GM12872 (cell line): ENCODE measurements around the gene GNAL.

Experiments
- TF ChIP-seq, protein P1 (sequence below): IDR thresholded peaks from 3 replicates; pipeline ENCODE4 v1.5.1; 2011; ENCODE audit warnings: low read depth, mild to moderate bottlenecking, low read length, moderate library complexity; ENCODE audit not compliant: insufficient read depth

Gene GNAL

GRCh38 chr18:11676867-11677266 lies 12.2 kb upstream of the GNAL start:
- TF ChIP-seq, protein P1, sequence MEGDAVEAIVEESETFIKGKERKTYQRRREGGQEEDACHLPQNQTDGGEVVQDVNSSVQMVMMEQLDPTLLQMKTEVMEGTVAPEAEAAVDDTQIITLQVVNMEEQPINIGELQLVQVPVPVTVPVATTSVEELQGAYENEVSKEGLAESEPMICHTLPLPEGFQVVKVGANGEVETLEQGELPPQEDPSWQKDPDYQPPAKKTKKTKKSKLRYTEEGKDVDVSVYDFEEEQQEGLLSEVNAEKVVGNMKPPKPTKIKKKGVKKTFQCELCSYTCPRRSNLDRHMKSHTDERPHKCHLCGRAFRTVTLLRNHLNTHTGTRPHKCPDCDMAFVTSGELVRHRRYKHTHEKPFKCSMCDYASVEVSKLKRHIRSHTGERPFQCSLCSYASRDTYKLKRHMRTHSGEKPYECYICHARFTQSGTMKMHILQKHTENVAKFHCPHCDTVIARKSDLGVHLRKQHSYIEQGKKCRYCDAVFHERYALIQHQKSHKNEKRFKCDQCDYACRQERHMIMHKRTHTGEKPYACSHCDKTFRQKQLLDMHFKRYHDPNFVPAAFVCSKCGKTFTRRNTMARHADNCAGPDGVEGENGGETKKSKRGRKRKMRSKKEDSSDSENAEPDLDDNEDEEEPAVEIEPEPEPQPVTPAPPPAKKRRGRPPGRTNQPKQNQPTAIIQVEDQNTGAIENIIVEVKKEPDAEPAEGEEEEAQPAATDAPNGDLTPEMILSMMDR, result no peak

- TF ChIP-seq, protein P1, result no peak
These were observed 10.9 kb upstream of the GNAL start for GRCh38 chr18:11678211-11678610.

- TF ChIP-seq, protein P1, result no peak
These were observed 853 bp downstream of the GNAL start for GRCh38 chr18:11689669-11690565.

- TF ChIP-seq, protein P1, result no peak
These were observed 6.7 kb downstream of the GNAL start for GRCh38 chr18:11695736-11696135.

DNA sequence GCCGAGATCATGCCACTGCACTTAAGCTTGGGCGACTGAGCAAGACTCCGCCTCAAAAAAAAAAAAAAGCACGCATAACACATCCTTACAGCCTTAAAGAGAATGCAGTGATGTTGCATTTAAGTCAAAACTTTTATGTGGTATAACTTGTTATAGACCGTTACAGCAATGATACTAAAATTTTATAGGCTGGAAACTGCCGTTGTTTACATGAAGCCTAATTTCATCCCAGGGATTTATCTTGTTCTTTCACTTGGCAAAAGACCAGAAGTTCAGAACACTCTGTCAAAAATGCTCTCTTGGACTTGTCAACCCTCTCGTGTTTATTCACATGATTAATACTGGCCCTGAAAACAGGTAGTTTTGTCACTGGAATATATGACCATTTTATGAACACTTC lies 7.4 kb downstream of the GNAL start:
- TF ChIP-seq, protein P1, result no peak

- TF ChIP-seq, protein P1, result no peak
These were observed 11.8 kb downstream of the GNAL start for GRCh38 chr18:11700876-11701275.

DNA sequence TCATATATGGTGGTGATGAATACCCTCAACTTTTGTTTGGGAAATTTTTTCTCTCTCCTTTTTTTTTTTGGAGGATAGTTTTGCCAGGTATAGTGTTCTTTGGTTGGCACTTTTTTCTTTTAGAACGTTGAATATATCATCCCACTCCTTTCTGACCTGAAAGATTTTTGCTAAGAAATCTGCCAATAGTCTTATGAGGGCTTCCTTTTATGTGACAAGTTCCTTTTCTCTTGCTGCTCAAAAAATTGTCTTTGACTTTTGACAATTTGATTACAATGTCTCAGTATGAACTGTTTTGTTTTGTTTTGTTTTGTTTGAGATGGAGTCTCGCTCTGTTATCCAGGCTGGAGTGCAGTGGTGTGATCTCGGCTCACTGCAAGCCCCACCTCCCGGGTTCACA lies 21.5 kb downstream of the GNAL start:
- TF ChIP-seq, protein P1, result no peak
